ENCODE data around the gene MC2R.

Gene MC2R

GRCh38 chr18:13892098-13892497, 23.2 kb downstream of the MC2R start:
- DNase-seq = no peak

GRCh38 chr18:13890761-13891361, 24.5 kb downstream of the MC2R start:
- peak; percentile 13 for DNase-seq

GRCh38 chr18:13889671-13890070, 25.7 kb downstream of the MC2R start:
- no peak for DNase-seq

GRCh38 chr18:13888191-13888716, 27.1 kb downstream of the MC2R start:
- no peak for DNase-seq

GRCh38 chr18:13885009-13885408, 30.3 kb downstream of the MC2R start:
- DNase-seq = no peak

- DNase-seq = no peak
These were observed 35.4 kb downstream of the MC2R start for GRCh38 chr18:13879937-13880336.

- no peak for DNase-seq
These were observed 35.8 kb downstream of the MC2R start for GRCh38 chr18:13879492-13879891.

GRCh38 chr18:13878857-13879256, 36.5 kb downstream of the MC2R start:
- peak; percentile 28 for DNase-seq

- DNase-seq = no peak
These were observed 38.2 kb downstream of the MC2R start for GRCh38 chr18:13877157-13877556.

- no peak for DNase-seq
These were observed 40.8 kb downstream of the MC2R start for GRCh38 chr18:13874558-13874957.

- no peak for DNase-seq
These were observed 42.4 kb downstream of the MC2R start for GRCh38 chr18:13872932-13873331.

- no peak for DNase-seq
These were observed 43.0 kb downstream of the MC2R start for GRCh38 chr18:13872373-13872772.

- no peak for DNase-seq
These were observed 43.6 kb downstream of the MC2R start for GRCh38 chr18:13871701-13872100.

- DNase-seq = no peak
These were observed 46.6 kb downstream of the MC2R start for GRCh38 chr18:13868501-13869271.

- DNase-seq = peak; percentile 38
These were observed 52.4 kb downstream of the MC2R start for GRCh38 chr18:13862898-13863297.

GRCh38 chr18:13849791-13850190, 65.5 kb downstream of the MC2R start:
- DNase-seq = no peak

- no peak for DNase-seq
These were observed 78.8 kb downstream of the MC2R start for GRCh38 chr18:13836559-13836958.

GRCh38 chr18:13835202-13835601, 80.1 kb downstream of the MC2R start:
- no peak for DNase-seq

- DNase-seq = no peak
These were observed 80.8 kb downstream of the MC2R start for GRCh38 chr18:13834496-13835015.

All from NCI-H345 (cell line).